ENCODE data around the gene NHS. TPM values are rescaled to one million over a fixed set of nuclear protein-coding genes. Genes with fewer than 3 reads are reported as not detected.

The NHS gene
- total RNA-seq, 1 donor from 2014 or later, result 8.6 TPM

DNA sequence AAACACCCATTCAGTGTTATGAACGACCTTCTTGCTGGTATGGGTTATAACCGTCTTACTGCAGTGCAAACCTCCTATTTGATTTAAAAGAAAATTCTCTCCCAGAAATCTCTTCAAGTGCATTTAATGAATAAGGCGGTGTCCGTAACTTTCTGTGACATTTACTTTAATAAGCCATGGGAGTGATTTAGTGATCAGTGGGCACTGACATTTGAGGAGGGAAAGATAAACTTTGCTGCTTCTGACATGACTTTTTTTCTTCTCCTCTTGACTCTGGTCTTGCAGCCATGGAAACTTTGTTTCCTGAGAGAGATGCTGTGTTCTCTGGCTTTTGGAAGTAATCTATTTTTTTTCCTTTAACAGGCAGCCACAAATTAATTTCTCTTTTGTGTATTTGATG is 106.1 kb downstream of the NHS start:
- no peak for DNase-seq (ENCODE audit: low read depth)
- no peak for TF ChIP-seq CTCF (IDR thresholded peaks at IDR 0.05; ENCODE audit: insufficient read depth, low read length, poor library complexity, severe bottlenecking)
- Histone ChIP-seq H3K4me3 (ENCODE audit: low read depth, low read length) (no peak overlapping the region), H3K27me3 (ENCODE audit: control insufficient read depth, insufficient read depth, low read length) (no peaks in the 10 kb centered on the region), H3K36me3 (ENCODE audit: control insufficient read depth, insufficient read depth, low read length) (no peaks in the 10 kb centered on the region)

- Histone ChIP-seq H3K4me3 (ENCODE audit: low read depth, low read length) (no peak overlapping the region), H3K36me3 (ENCODE audit: control insufficient read depth, insufficient read depth, low read length) (no peaks in the 10 kb centered on the region), H3K27me3 (ENCODE audit: control insufficient read depth, insufficient read depth, low read length) (no peaks in the 10 kb centered on the region)
- DNase-seq (ENCODE audit: low read depth), result no peak
- no peak for TF ChIP-seq CTCF (IDR thresholded peaks at IDR 0.05; ENCODE audit: insufficient read depth, low read length, poor library complexity, severe bottlenecking)
These were observed 109.6 kb downstream of the NHS start for GRCh38 chrX:17484592-17484991.

GRCh38 chrX:17485391-17485790 is 110.4 kb downstream of the NHS start:
- DNase-seq (ENCODE audit: low read depth), result no peak
- no peak overlapping the region for H3K4me3 ChIP-seq (ENCODE audit: low read depth, low read length)
- no peaks in the 10 kb centered on the region for H3K36me3 ChIP-seq (ENCODE audit: control insufficient read depth, insufficient read depth, low read length)
- no peaks in the 10 kb centered on the region for H3K27me3 ChIP-seq (ENCODE audit: control insufficient read depth, insufficient read depth, low read length)
- TF ChIP-seq CTCF (IDR thresholded peaks at IDR 0.05; ENCODE audit: insufficient read depth, low read length, poor library complexity, severe bottlenecking), result no peak

DNA sequence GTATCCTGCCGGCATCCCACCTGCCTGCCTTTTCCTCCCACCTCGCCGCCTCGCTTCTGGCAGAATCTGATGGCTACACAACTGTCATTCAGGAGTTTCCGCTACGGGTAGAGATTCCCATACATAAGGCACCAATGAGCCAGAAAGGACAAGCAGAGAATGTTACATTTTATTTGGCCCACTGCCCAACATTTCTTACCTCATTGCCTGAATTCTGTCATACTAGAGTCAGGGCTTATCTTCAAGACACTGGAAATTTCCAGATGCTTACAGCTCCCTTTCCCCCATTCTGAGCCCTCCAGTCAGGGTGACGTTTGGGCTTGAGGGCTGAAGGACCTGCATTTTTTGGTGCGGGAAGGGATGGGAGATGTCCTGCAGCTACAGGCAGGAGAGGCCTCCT is 113.0 kb downstream of the NHS start:
- no peak for DNase-seq (ENCODE audit: low read depth)
- H3K4me3 ChIP-seq (ENCODE audit: low read depth, low read length), result no peak overlapping the region
- H3K36me3 ChIP-seq (ENCODE audit: control insufficient read depth, insufficient read depth, low read length), result no peaks in the 10 kb centered on the region
- H3K27me3 ChIP-seq (ENCODE audit: control insufficient read depth, insufficient read depth, low read length), result no peaks in the 10 kb centered on the region
- no peak for TF ChIP-seq CTCF (IDR thresholded peaks at IDR 0.05; ENCODE audit: insufficient read depth, low read length, poor library complexity, severe bottlenecking)

DNA sequence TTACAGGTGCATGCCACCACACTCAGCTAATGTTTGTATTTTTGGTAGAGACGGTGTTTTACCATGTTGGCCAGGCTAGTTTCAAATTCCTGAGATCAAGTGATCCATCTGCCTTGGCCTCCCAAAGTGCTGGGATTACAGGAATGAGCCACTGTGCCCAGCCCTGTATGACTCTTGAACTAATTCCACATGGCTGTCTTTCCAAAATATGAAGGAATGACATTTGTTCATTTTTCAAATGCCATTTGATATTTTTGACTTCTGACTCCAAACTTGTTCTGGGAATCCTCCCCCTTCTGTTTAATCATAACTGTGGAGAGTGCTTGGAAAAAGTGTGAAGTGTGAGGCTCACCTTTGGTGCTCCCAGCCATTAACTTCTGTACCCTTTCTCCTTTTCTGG is 119.2 kb downstream of the NHS start:
- TF ChIP-seq CTCF (IDR thresholded peaks at IDR 0.05; ENCODE audit: insufficient read depth, low read length, poor library complexity, severe bottlenecking), result no peak
- no peak overlapping the region for H3K4me3 ChIP-seq (ENCODE audit: low read depth, low read length)
- H3K36me3 ChIP-seq (ENCODE audit: control insufficient read depth, insufficient read depth, low read length), result no peaks in the 10 kb centered on the region
- no peaks in the 10 kb centered on the region for H3K27me3 ChIP-seq (ENCODE audit: control insufficient read depth, insufficient read depth, low read length)
- no peak for DNase-seq (ENCODE audit: low read depth)

DNA sequence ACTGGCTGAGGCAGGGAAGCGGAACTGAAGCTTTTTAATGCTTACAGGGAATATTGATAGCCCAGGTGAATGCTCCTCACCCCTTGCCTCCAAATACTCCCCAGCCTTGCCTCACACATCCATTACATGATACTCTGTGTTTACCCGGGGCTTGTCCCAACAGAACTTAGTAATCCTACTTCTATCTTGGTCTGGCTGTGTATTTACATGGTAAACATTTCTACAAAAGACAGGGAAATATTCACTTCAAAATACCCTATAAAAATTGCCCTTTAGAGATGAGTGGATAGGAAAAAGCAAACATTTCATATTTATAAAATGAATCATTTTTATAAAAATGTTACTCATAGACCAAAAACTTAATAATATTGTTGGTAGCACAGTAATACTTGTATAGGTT is 120.1 kb downstream of the NHS start:
- Histone ChIP-seq H3K4me3 (ENCODE audit: low read depth, low read length) (no peak overlapping the region), H3K36me3 (ENCODE audit: control insufficient read depth, insufficient read depth, low read length) (no peaks in the 10 kb centered on the region), H3K27me3 (ENCODE audit: control insufficient read depth, insufficient read depth, low read length) (no peaks in the 10 kb centered on the region)
- DNase-seq (ENCODE audit: low read depth), result no peak
- TF ChIP-seq CTCF (IDR thresholded peaks at IDR 0.05; ENCODE audit: insufficient read depth, low read length, poor library complexity, severe bottlenecking), result no peak

All from kidney epithelial cell (primary cell).